ENCODE results near the gene KRT6A.

Gene KRT6A

DNA sequence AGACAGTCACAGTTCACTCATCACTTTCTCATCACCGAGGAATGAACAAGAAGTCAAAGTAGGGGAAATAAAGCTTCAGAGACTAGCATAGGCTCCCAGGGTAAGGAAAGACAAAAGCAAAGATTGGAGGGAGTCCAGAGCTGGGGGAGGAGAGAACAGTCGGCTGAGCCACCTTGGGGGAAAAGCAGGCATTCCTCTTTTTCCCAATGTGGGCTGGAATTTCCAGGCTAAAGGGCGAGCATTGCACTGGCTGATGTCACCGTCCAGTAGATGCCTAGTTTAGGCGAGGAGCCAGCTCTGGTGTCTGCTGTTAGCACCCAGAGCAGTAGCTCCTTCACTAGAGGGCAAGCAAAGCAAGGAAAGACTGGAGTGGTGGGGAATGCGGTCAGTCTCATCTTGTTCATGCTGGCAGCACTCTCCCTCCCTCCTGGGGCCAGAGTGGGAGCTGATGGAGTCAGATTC is 50.4 kb downstream of the KRT6A start:
- CTCF ChIA-PET, result interaction anchor here (0.7 kb wide), 1 partner anchor 115 kb away, joined by 4 read pairs; no protein-coding TSS in a partner anchor
- TF ChIP-seq, protein P1, sequence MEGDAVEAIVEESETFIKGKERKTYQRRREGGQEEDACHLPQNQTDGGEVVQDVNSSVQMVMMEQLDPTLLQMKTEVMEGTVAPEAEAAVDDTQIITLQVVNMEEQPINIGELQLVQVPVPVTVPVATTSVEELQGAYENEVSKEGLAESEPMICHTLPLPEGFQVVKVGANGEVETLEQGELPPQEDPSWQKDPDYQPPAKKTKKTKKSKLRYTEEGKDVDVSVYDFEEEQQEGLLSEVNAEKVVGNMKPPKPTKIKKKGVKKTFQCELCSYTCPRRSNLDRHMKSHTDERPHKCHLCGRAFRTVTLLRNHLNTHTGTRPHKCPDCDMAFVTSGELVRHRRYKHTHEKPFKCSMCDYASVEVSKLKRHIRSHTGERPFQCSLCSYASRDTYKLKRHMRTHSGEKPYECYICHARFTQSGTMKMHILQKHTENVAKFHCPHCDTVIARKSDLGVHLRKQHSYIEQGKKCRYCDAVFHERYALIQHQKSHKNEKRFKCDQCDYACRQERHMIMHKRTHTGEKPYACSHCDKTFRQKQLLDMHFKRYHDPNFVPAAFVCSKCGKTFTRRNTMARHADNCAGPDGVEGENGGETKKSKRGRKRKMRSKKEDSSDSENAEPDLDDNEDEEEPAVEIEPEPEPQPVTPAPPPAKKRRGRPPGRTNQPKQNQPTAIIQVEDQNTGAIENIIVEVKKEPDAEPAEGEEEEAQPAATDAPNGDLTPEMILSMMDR (conservative IDR thresholded peaks at IDR 0.05; ENCODE audit: low read depth), result no peak; the same call in 1 of the 2 replicates
- H3K27ac ChIP-seq, result peak overlapping the region; percentile 73
- peak; percentile 83 for DNase-seq (ENCODE audit: low spot score)
- POLR2A ChIA-PET (ENCODE audit: low non-redundant PET), result interaction anchor here (0.8 kb wide), 2 partner anchors 78 to 79 kb away, joined by 3 to 4 read pairs; no protein-coding TSS in a partner anchor

DNA sequence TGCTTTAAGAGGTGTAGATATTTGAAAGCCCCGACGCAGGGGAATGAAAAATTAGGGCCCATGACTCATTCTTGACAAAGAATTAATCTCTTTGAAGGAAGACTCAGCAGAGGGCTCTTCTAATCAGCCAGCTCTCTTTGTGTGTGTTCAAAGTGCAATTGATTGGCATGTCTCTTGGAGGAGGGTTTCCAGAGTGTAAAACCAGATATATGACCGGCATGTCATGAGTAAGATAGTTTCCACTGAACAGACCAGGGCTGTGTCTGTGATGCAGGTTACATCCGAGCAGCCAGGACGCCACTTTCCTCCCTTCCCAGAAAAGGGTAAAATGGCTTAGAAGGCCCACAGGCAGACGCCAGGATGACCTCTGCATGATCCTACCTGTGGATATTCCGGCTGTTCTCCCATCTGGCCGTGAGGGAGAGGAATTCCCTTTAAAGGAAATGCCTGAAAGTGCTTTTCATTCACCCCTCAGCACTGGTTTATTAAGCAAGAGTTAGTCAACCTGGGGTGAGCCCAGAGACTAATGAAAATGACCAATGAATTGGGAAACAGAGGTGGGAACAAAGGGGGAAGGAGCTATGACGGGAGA is 51.6 kb downstream of the KRT6A start:
- DNase-seq (ENCODE audit: low spot score), result peak; percentile 73
- ChIA-PET CTCF (no interaction called here), POLR2A (ENCODE audit: low non-redundant PET) (no interaction called here)
- TF ChIP-seq, protein P1 (conservative IDR thresholded peaks at IDR 0.05; ENCODE audit: low read depth), result no peak
- peak overlapping the region; percentile 68 for H3K27ac ChIP-seq

DNA sequence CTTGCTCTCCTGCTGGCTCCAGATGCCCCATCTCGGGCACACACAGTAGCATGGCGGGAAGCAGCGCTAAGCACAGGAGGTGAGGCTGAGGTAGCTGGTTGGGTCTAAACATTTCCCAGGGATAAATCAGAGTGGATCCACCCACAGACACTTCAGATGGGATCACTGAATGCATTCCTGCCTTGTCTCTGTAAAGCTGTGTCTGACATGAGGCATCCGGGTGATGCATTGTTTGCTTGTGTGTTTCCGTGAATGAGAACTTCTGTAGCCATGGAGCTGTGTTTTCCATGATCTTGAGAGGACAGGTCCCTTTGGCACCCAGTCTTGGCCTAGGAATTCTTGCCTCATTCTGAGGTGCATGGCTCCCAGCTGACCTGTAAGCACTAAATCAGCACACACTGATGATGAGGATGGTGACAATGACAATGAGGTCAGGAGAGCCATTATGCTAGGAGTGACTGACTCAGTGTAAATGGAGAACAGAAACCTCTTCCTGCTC is 52.2 kb downstream of the KRT6A start:
- TF ChIP-seq, protein P1 (conservative IDR thresholded peaks at IDR 0.05; ENCODE audit: low read depth), result no peak
- POLR2A ChIA-PET (ENCODE audit: low non-redundant PET), result no interaction called here
- CTCF ChIA-PET, result no interaction called here
- DNase-seq (ENCODE audit: low spot score), result peak; percentile 55
- peak overlapping the region; percentile 68 for H3K27ac ChIP-seq

DNA sequence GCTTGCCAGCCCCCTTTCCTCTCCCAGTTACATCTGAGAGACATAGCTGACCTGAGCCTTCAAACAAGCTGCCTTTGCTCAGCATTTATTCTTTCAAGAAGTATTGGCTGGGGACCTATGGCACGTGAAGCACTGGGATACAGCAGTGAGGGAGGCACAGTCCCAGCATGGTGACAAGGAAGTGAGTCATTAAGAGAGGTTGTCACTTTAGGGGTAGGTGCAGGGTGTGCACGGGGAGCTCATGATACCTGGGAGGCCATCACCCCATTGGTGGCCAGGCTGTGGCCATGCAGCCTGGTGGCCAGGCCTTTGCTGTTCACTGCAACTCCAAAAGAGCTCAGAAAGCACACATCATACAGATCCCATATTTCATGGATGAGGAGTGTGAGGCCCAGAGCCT is 53.2 kb downstream of the KRT6A start:
- CTCF ChIA-PET, result interaction anchor here (1.1 kb wide), 1 partner anchor 440 kb away, joined by 3 read pairs; no protein-coding TSS in a partner anchor
- TF ChIP-seq, protein P1 (conservative IDR thresholded peaks at IDR 0.05; ENCODE audit: low read depth), result no peak
- no peak for DNase-seq (ENCODE audit: low spot score)
- H3K27ac ChIP-seq, result peak overlapping the region; percentile 68; the same call in 1 of the 2 replicates
- POLR2A ChIA-PET (ENCODE audit: low non-redundant PET), result no interaction called here

DNA sequence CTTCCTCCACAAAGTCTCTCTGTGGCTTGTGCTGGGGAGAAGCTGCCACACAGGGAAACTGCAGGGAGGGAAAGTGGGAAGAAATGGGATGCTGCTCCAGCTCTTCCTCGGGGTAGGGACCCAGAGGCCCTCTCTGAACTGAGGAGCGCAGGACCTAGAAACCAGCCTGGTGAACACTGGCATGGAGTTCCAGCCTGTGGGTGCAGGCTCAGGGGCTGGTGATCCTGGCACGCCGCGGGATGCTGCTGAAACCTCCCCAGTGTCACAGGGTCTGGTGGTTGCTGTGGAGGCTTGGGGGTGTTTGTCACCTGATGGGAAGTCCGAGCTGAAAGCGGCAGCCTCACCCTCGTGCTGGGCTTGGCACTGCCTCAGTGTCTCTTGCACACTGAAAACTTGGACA is 53.6 kb downstream of the KRT6A start:
- POLR2A ChIA-PET (ENCODE audit: low non-redundant PET), result no interaction called here
- CTCF ChIA-PET, result interaction anchor here (1.1 kb wide), 1 partner anchor 440 kb away, joined by 3 read pairs; no protein-coding TSS in a partner anchor
- DNase-seq (ENCODE audit: low spot score), result no peak

More for the DNA sequence above, 53.6 kb downstream of the KRT6A start:
- TF ChIP-seq, protein P1 (conservative IDR thresholded peaks at IDR 0.05; ENCODE audit: low read depth), result no peak
- peak overlapping the region; percentile 47 for H3K27ac ChIP-seq
